HCT116 (cell line): Measurements from ENCODE around the gene MFN2. TPM values are rescaled to one million over a fixed set of nuclear protein-coding genes. Genes with fewer than 3 reads are reported as not detected.

Source experiments
- ATAC-seq: fragments of 200-7000 bp; cut with Tn5 transposase; 2 replicates; pipeline ENCODE4 v1.9.1; 2020; ENCODE audit warnings: mild to moderate bottlenecking, moderate library complexity
- BruUV-seq: library from RNA; stranded (reverse); fragments of 400-500 nt; replicated peaks from 2 replicates; lab custom pipeline; 2021; lab: Mats Ljungman, UMichigan
- CTCF ChIA-PET: fragments of 300-600 bp; sonication (Branson Sonifier 250); formaldehyde crosslinking; loops from one replicate; lab custom pipeline; 2021; ENCODE audit warnings: antibody characterized with exemption; lab: Charles Lee
- POLR2A ChIA-PET: fragments of 300-600, 350-600 bp; sonication (Branson Sonifier 250); formaldehyde crosslinking; loops from one replicate; lab custom pipeline; 2021; ENCODE audit warnings: antibody characterized with exemption; lab: Charles Lee
- RAD21 ChIA-PET, 2 experiments: fragments of 300-600 bp; sonication (Branson Sonifier 250); formaldehyde crosslinking; loops; one replicate each; lab custom pipeline; 2023; ENCODE audit warnings: low total read pairs in 2 of 2; ENCODE audit not compliant: uncharacterized antibody in 2 of 2, unreplicated experiment in 2 of 2, low non-redundant PET in 1 of 2; lab: Charles Lee
- DNase-seq: peaks from one replicate; pipeline ENCODE4 v3.0.0-alpha.2; 2010; ENCODE audit warnings: low read depth, low spot score
- H2AFZ ChIP-seq: fragments of 200-600 bp; shearing (Covaris generic), sonication (generic); 2 replicates; pipeline ENCODE4 v1.6.1; 2017; ENCODE audit warnings: low read depth, mixed run types, mixed read lengths, antibody characterized with exemption, low read length; ENCODE audit not compliant: poor library complexity, severe bottlenecking
- H3K27ac ChIP-seq: 2 replicates; pipeline ENCODE4 v1.5.1; 2012; ENCODE audit warnings: low read depth, low read length
- H3K27me3 ChIP-seq: fragments of 200-600 bp; sonication (generic); 2 replicates; pipeline ENCODE4 v1.6.1; 2016; ENCODE audit warnings: mixed run types, low read length, mixed read lengths; ENCODE audit not compliant: insufficient read depth
- H3K36me3 ChIP-seq, 2 experiments: fragments of 200-500 bp in 1 of 2; fragments of 200-600 bp in 1 of 2; sonication (Bioruptor generic) in 1 of 2; sonication (generic) in 1 of 2; 2 replicates each; pipeline versions ENCODE4 v1.5.1 to v1.6.1; 2014 to 2016; ENCODE audit warnings: low read length in 2 of 2, inconsistent platforms in 1 of 2, mixed read lengths in 1 of 2, mixed run types in 1 of 2; ENCODE audit not compliant: insufficient read depth in 2 of 2, control insufficient read depth in 1 of 2
- H3K4me1 ChIP-seq, 2 experiments: fragments of 200-600 bp in 1 of 2; sonication (generic) in 1 of 2; 2 replicates each; pipeline versions ENCODE4 v1.5.1 to v1.6.1; 2012 to 2017; ENCODE audit warnings: low read length in 2 of 2, inconsistent platforms in 1 of 2, mild to moderate bottlenecking in 1 of 2, mixed read lengths in 1 of 2, mixed run types in 1 of 2, moderate library complexity in 1 of 2; ENCODE audit not compliant: insufficient read depth in 2 of 2, control insufficient read depth in 1 of 2
- H3K4me2 ChIP-seq: fragments of 200-600 bp; sonication (generic); 2 replicates; pipeline ENCODE4 v1.6.1; 2017; ENCODE audit warnings: mixed run types, low read length, mixed read lengths
- H3K4me3 ChIP-seq, 2 experiments: fragments of 200-600 bp in 1 of 2; sonication (generic) in 1 of 2; replicated peaks in 1 of 2; 2 replicates each; pipeline ENCODE4 v1.5.1; 2011 to 2016; ENCODE audit warnings: low read length in 2 of 2, control low read depth in 1 of 2, low read depth in 1 of 2, mild to moderate bottlenecking in 1 of 2, mixed read lengths in 1 of 2, mixed run types in 1 of 2
- H3K79me2 ChIP-seq: fragments of 200-600 bp; sonication (generic); 2 replicates; pipeline ENCODE4 v1.6.1; 2017; ENCODE audit warnings: mild to moderate bottlenecking, mixed run types, low read length, moderate library complexity, mixed read lengths; ENCODE audit not compliant: insufficient read depth
- H3K9ac ChIP-seq: fragments of 200-600 bp; sonication (generic); 2 replicates; pipeline ENCODE4 v1.6.1; 2016; ENCODE audit warnings: low read length, mixed read lengths
- H3K9me2 ChIP-seq: fragments of 200-600 bp; sonication (generic), shearing (Covaris generic); 2 replicates; pipeline ENCODE4 v1.6.1; 2017; ENCODE audit warnings: mixed run types, mild to moderate bottlenecking, moderate library complexity; ENCODE audit not compliant: insufficient read depth
- H3K9me3 ChIP-seq, 2 experiments: fragments of 200-500 bp in 1 of 2; fragments of 200-600 bp in 1 of 2; sonication (Bioruptor generic) in 1 of 2; sonication (generic) in 1 of 2; 2 replicates each; pipeline ENCODE4 v1.6.1; 2014 to 2017; ENCODE audit warnings: low read length in 2 of 2, mixed read lengths in 2 of 2, inconsistent platforms in 1 of 2, low read depth in 1 of 2, mild to moderate bottlenecking in 1 of 2, mixed run types in 1 of 2, moderate library complexity in 1 of 2; ENCODE audit not compliant: control insufficient read depth in 1 of 2, insufficient read depth in 1 of 2
- H4K20me1 ChIP-seq: fragments of 200-600 bp; sonication (generic), shearing (Covaris generic); 2 replicates; pipeline ENCODE4 v1.6.1; 2017; ENCODE audit warnings: mixed run types, mild to moderate bottlenecking, moderate library complexity; ENCODE audit not compliant: insufficient read depth
- CEBPB ChIP-seq: IDR thresholded peaks from 2 replicates; pipeline ENCODE4 v1.6.1; 2012; ENCODE audit warnings: low read depth
- ELF1 ChIP-seq: IDR thresholded peaks from 2 replicates; pipeline ENCODE4 v1.6.1; 2012; ENCODE audit warnings: low read depth, borderline replicate concordance
- EZH2phosphoT487 ChIP-seq: fragments of 200-600 bp; IDR thresholded peaks from 2 replicates; pipeline ENCODE4 v1.6.1; 2018; ENCODE audit warnings: antibody characterized with exemption, borderline replicate concordance
- FOSL1 ChIP-seq: IDR thresholded peaks from 2 replicates; pipeline ENCODE4 v1.6.1; 2012; ENCODE audit warnings: low read depth
- JUND ChIP-seq: IDR thresholded peaks from 2 replicates; pipeline ENCODE4 v1.6.1; 2012
- POLR2AphosphoS5 ChIP-seq: IDR thresholded peaks from 2 replicates; pipeline ENCODE4 v1.6.1; 2011; ENCODE audit warnings: mild to moderate bottlenecking, low read depth, low read length, moderate library complexity
- RAD21 ChIP-seq: IDR thresholded peaks from 2 replicates; pipeline ENCODE4 v1.6.1; 2012; ENCODE audit warnings: low read depth, mild to moderate bottlenecking
- YY1 ChIP-seq: IDR thresholded peaks from 2 replicates; pipeline ENCODE4 v1.6.1; 2011; ENCODE audit warnings: low read length, low read depth, moderate library complexity, mild to moderate bottlenecking; ENCODE audit not compliant: insufficient replicate concordance; ENCODE audit errors: extremely low read depth
- ZFX ChIP-seq: fragments of 450-650 bp; IDR thresholded peaks from 2 replicates; pipeline ENCODE4 v1.6.1; 2017
- intact Hi-C: fragments of 100-400 bp; cut with micrococcal nuclease; formaldehyde crosslinking; loops from 2 replicates; pipeline ENCODE4 v1.10.0; 2022
- total RNA-seq: library from RNA; stranded (reverse); gene quantifications from one replicate; pipeline ENCODE4 v1.2.1, GENCODE V29; 2021; ENCODE audit not compliant: unreplicated experiment
- TF ChIP-seq, protein P1 (sequence below): IDR thresholded peaks from 2 replicates; pipeline ENCODE4 v1.6.1; 2012; ENCODE audit warnings: low read depth
- TF ChIP-seq, protein P2 (sequence below): IDR thresholded peaks from 2 replicates; pipeline ENCODE4 v1.6.1; 2012
- TF ChIP-seq, protein P3 (sequence below): IDR thresholded peaks from 2 replicates; pipeline ENCODE4 v1.6.1; 2011; ENCODE audit warnings: mild to moderate bottlenecking, low read length, moderate library complexity; ENCODE audit not compliant: insufficient replicate concordance; ENCODE audit errors: extremely low read depth
- TF ChIP-seq, protein P4 (sequence below): IDR thresholded peaks from 2 replicates; pipeline ENCODE4 v1.6.1; 2012

The MFN2 gene
- total RNA-seq, 1 experiment from 2014 or later, result 83.0 TPM

DNA sequence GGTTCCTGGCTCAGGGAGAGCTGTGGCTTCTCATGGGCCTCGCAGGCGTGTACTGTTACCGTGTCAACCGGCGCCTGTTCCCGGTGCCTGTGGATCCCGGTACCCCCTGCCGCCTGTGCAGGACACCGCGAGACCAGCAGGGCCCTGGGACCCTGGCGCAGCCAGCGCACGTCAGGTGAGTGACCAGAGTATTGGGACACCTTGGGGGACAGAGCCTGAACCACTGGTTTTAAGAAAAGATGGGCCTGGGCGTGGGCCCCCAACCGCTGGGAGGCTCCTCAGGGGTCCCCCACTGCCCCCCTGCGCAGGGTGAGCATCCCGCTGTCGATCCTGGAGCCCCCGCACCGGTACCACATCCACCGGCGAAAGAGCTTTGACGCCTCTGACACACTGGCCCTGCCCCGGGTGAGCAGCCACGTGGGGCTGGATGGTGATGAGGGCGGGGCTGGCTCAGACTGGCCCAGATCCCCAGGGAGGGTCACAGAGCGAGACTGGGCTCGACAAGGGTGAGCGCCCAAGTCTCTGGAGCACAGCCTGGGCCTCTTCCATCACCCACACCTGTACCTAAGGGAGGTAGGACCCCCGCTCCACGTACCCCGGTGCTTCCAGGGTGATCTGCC, 49.6 kb downstream of the MFN2 start:
- TF ChIP-seq FOSL1 (no peak), YY1 (no peak), JUND (no peak), ELF1 (no peak), EZH2phosphoT487 (no peak), RAD21 (no peak), CEBPB (no peak), ZFX (no peak), POLR2AphosphoS5 (no peak)
- TF ChIP-seq, protein P1, sequence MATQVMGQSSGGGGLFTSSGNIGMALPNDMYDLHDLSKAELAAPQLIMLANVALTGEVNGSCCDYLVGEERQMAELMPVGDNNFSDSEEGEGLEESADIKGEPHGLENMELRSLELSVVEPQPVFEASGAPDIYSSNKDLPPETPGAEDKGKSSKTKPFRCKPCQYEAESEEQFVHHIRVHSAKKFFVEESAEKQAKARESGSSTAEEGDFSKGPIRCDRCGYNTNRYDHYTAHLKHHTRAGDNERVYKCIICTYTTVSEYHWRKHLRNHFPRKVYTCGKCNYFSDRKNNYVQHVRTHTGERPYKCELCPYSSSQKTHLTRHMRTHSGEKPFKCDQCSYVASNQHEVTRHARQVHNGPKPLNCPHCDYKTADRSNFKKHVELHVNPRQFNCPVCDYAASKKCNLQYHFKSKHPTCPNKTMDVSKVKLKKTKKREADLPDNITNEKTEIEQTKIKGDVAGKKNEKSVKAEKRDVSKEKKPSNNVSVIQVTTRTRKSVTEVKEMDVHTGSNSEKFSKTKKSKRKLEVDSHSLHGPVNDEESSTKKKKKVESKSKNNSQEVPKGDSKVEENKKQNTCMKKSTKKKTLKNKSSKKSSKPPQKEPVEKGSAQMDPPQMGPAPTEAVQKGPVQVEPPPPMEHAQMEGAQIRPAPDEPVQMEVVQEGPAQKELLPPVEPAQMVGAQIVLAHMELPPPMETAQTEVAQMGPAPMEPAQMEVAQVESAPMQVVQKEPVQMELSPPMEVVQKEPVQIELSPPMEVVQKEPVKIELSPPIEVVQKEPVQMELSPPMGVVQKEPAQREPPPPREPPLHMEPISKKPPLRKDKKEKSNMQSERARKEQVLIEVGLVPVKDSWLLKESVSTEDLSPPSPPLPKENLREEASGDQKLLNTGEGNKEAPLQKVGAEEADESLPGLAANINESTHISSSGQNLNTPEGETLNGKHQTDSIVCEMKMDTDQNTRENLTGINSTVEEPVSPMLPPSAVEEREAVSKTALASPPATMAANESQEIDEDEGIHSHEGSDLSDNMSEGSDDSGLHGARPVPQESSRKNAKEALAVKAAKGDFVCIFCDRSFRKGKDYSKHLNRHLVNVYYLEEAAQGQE, result no peak
- TF ChIP-seq, protein P2, sequence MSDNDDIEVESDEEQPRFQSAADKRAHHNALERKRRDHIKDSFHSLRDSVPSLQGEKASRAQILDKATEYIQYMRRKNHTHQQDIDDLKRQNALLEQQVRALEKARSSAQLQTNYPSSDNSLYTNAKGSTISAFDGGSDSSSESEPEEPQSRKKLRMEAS, result no peak
- TF ChIP-seq, protein P3, sequence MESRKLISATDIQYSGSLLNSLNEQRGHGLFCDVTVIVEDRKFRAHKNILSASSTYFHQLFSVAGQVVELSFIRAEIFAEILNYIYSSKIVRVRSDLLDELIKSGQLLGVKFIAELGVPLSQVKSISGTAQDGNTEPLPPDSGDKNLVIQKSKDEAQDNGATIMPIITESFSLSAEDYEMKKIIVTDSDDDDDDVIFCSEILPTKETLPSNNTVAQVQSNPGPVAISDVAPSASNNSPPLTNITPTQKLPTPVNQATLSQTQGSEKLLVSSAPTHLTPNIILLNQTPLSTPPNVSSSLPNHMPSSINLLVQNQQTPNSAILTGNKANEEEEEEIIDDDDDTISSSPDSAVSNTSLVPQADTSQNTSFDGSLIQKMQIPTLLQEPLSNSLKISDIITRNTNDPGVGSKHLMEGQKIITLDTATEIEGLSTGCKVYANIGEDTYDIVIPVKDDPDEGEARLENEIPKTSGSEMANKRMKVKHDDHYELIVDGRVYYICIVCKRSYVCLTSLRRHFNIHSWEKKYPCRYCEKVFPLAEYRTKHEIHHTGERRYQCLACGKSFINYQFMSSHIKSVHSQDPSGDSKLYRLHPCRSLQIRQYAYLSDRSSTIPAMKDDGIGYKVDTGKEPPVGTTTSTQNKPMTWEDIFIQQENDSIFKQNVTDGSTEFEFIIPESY, result no peak
- TF ChIP-seq, protein P4, sequence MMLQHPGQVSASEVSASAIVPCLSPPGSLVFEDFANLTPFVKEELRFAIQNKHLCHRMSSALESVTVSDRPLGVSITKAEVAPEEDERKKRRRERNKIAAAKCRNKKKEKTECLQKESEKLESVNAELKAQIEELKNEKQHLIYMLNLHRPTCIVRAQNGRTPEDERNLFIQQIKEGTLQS, result no peak
- RAD21 ChIA-PET, result interaction anchor here in 1 of 2 experiments (1.1 kb wide), 1 partner anchor 95 kb away, joined by 3 read pairs; no protein-coding TSS in a partner anchor
- Histone ChIP-seq H3K9ac (no peak overlapping the region), H3K4me2 (no peak overlapping the region), H3K79me2 (no peaks in the 10 kb centered on the region), H3K27ac (no peak overlapping the region), H3K4me1 (no peaks in the 10 kb centered on the region), H3K4me3 (no peak overlapping the region), H2AFZ (no peak overlapping the region), H3K9me2 (no peaks in the 10 kb centered on the region), H4K20me1 (no peaks in the 10 kb centered on the region), H3K9me3 (no peaks in the 10 kb centered on the region), H3K36me3 (peaks cover 3 to 9% of the 10 kb centered on the region in 2 experiments; a peak in 3 of 4 replicates), H3K27me3 (no peaks in the 10 kb centered on the region)
- ATAC-seq (no peak), DNase-seq (no peak)
- BruUV-seq, result no TSS peak
- CTCF ChIA-PET, result interaction anchor here (0.6 to 2.0 kb wide), 2 partner anchors 9 to 11 kb away, joined by 4 to 10 read pairs; partner anchors contain the start of gene MIIP
- intact Hi-C loops, result loop anchor here (2.0 to 5.0 kb wide), 2 partner anchors 63 to 121 kb away; no protein-coding TSS in a partner anchor
- POLR2A ChIA-PET, result interaction anchor here (4.6 kb wide), 1 partner anchor 120 kb away, joined by 28 read pairs; no protein-coding TSS in a partner anchor
